Mammary epithelial cell (primary cell): ENCODE results near the gene SPDYE2B.
"Not testable (repeated sequence)": the region's sequence is repeated elsewhere in the genome, so short reads cannot be mapped to it uniquely, and the experiment has no call there.

Experiments used
- CTCF ChIP-seq, 2 donors: IDR thresholded peaks in 1 of 2; conservative IDR thresholded peaks in 1 of 2; 2 replicates each; pipeline ENCODE4 v1.5.1; 2011 to 2012; ENCODE audit warnings: inconsistent platforms in 2 of 2, low read length in 2 of 2, mild to moderate bottlenecking in 2 of 2, control low read depth in 1 of 2, low read depth in 1 of 2; ENCODE audit not compliant: insufficient read depth in 1 of 2; ENCODE audit errors: extremely low read depth in 1 of 2
- EZH2 ChIP-seq: IDR thresholded peaks from 2 replicates; pipeline ENCODE4 v1.6.1; 2012; ENCODE audit warnings: low read length, inconsistent platforms, borderline replicate concordance

DNA sequence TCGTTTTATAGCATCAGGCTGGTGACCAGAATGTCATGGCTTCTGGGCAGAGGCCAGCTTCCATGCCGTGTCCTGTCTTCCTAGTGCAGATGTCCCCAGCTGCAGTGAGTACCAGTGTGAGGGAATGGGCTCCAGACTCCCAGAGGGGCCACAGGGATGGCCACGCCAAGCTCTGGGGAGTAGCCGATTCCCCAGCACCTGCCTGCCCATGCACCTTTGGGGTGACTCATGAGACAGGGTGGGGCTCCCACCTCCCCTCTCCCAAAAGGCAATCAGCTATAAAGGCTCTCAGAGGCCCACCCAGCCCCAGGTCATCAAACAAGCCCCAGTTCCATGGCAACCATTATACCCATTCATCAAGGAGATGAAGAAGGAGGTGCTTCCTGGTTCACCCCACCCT, at the start of gene SPDYE2B:
- TF ChIP-seq CTCF (conservative IDR thresholded peaks at IDR 0.05 in 1 of 2, IDR thresholded peaks at IDR 0.05 in 1 of 2; ENCODE audit: extremely low read depth in 1 of 2, insufficient read depth in 1 of 2, low read depth in 1 of 2, low read length in 2 of 2); EZH2: not testable (repeated sequence)
